ENCODE measurements around the gene IGIP.

Gene IGIP

DNA sequence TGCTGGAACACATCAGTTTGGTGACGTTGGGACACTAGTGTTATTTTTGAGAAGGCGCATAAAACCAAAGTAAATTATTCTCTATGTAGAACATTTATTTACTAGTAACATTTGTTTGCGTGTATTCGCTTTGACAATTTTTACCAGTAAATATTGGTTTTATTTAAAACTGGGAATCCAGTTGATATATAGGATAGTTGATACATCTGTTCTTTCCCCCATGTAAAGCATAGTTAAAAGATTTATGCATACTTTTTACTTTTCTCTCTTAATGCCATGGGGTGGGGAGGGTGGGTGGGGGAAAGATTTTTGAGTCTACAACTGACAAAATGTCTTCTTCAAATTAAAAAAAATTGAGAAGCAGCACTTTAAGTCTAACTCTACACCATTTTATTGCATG, at the start of gene IGIP:
Gene IGIP (plus strand): TSS at position 301 of the 400 bp plus-strand sequence. CDS start 2,540 bp downstream, outside the sequence.
- no peak for DNase-seq (ENCODE audit: low read depth)

DNA sequence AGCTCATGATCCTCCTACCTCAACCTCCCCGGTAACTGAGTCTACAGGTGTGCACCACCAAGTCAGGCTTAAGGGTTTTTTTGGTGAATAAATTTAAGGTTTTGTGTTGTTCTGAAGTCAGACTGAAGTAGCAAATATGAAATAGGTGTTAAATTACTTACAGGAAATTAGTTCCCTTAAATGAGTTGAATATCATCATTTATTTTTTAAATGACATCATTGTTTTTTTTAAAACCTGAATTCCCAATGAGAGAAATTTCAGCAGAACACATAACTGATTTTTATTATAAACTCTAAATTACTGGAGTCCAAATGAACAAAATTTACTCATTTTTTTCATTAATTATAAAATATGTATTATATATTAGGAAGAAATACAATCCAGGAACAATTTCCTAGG, 49.6 kb upstream of the IGIP start:
- DNase-seq (ENCODE audit: low read depth): no peak

DNA sequence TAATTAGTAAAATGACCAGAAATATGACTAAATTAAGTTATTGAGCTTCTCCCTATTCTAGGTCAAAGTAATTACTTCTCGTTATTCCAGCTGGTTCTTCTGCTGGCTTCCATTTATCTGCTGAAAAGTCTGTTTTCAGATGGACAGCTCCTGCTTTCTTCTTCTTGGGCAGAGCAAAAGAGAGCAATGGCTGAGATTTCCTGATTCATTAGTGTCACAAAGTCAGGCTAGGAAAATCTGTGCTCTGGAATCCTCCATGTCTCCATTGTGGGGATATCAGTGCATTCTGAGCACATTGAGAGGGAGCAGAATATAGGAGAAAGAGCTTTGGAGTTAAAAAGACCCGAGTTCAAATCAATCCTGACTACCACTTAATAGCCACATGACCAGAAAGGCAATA, 48.9 kb upstream of the IGIP start:
- DNase-seq (ENCODE audit: low read depth): no peak

- DNase-seq (ENCODE audit: low read depth): no peak
Measured at GRCh38 chr5:140083120-140083519, 42.6 kb upstream of the IGIP start.

- no peak for DNase-seq (ENCODE audit: low read depth)
Measured at GRCh38 chr5:140083650-140084049, 42.1 kb upstream of the IGIP start.

GRCh38 chr5:140084541-140084940, 41.2 kb upstream of the IGIP start:
- no peak for DNase-seq (ENCODE audit: low read depth)

GRCh38 chr5:140090251-140090650, 35.5 kb upstream of the IGIP start:
- no peak for DNase-seq (ENCODE audit: low read depth)

DNA sequence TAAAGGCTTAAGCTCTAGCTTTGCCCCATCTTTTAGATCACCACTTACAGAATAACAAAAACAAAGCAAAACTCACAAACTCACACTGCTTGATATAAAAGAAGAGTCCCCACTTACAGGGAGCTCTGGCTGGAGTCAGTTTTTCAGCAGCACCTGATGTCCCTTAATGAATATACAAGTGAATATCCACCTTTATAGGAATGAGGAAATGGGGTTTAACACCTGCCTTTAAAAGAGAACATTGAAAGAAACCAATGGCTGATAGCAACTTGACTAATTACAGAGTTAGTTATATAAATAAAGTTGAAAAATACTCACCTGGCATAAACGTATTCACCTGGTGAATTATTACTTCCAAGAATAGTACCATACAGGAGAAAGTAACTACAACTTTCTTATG, 32.6 kb upstream of the IGIP start:
- no peak for DNase-seq (ENCODE audit: low read depth)

- DNase-seq (ENCODE audit: low read depth): no peak
Measured at GRCh38 chr5:140093866-140094265, 31.9 kb upstream of the IGIP start.

DNA sequence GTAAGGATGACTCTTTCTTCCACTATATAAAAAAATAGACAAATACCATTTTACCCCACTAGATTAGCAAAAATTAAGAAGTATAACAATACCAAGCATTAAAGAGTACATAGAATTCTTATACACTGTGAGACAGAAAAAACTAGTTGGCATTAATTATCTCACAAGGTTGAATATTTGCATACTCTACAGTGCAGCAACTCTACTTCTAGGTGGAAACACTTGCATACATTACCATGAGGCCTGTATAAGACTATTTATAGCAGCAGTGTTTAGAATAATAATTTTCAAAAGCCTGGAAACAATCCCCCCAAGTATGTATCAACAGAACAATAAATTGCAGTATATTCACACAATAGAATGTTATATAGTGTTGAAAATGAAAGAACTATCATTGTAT, 30.8 kb upstream of the IGIP start:
- DNase-seq (ENCODE audit: low read depth): no peak

- no peak for DNase-seq (ENCODE audit: low read depth)
Measured at GRCh38 chr5:140101179-140101578, 24.6 kb upstream of the IGIP start.

- DNase-seq (ENCODE audit: low read depth): no peak
Measured at GRCh38 chr5:140103154-140103553, 22.6 kb upstream of the IGIP start.

GRCh38 chr5:140104100-140104499, 21.6 kb upstream of the IGIP start:
- DNase-seq (ENCODE audit: low read depth): no peak

DNA sequence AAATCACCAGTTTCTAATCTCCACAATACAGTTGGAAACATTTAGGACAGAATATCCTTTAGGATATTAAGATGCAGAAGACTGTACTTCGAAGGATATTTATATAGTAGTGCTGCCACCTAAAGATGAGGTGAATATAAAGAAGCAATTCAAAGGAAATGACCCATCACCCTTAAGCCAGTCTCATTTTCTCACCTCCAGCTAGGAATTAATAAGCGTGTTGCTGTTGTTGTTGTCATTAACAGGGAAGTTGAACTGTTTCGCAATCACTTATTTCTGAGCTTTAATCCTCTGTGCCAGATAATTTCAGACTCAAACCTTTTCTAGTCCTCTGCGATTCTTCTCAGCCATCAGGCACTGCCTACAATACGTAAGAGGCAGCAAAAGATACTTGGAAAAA, 19.6 kb upstream of the IGIP start:
- DNase-seq (ENCODE audit: low read depth): no peak

DNA sequence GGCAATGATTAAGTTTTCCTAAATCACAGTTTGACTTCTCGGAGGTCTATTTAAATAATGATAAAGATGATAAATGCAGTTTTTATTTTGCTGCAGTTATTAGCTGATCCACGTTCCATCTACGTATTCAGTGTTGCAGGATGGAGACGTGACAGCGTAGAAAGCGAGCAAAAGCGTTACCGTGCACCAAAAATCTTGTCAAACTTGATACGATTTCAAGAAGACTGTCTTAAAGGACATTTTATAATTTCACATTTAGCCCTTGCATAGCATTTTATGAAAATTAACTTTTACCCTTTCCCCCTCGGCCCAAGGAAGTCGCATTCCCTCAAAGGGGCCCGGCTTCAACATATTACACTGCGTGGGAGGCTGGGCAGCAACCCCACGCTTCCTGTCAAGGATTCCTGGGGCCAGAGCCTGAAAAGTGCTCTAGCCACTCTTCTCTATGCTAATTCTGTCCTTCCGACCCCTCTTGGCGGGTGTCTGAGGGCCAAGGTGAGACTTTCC, 18.9 kb upstream of the IGIP start:
- no peak for DNase-seq (ENCODE audit: low read depth)

DNA sequence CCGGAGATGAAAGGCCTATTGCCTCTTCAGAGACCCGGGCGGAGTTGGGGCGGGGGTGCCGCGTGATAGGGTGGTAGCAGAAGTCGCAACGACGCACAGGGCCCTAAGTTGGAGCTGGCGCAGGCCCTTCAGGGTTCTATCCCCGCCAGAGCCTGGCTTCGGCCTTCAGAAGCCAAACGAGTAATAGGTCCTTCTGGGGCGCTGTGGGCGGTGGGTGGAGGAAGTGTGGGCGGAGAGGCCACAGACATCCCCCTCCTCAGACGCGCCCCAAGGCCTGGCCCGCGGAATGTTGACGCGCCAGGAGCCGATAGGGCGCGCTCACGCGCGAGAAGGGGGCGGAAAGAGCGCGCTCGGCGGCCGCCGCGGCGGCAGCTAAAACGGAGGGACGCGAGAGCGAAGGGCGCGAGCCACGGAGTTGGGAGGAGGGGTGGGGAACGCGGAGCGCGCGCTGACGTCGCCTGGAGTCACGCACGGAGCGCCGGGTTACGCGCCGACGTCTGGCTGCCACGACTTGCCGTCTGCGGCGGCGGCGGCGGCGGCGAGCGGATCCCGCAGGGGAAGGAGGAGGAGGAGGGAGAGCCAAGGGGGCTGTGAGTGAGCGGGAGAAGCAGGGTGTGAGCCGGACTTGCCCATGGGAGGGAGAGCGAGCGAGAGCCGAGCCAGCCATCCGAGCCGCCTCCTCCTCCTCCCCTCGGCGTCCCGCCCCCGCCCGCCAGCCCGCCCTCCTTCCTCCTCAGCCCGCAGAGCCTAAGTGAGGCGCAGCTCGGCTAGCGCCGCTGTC, 18.2 kb upstream of the IGIP start:
- DNase-seq (ENCODE audit: low read depth): peak; percentile 88

- DNase-seq (ENCODE audit: low read depth): no peak
Measured at GRCh38 chr5:140108093-140109017, 17.4 kb upstream of the IGIP start.

GRCh38 chr5:140109018-140109758, 16.5 kb upstream of the IGIP start:
- no peak for DNase-seq (ENCODE audit: low read depth)

DNA sequence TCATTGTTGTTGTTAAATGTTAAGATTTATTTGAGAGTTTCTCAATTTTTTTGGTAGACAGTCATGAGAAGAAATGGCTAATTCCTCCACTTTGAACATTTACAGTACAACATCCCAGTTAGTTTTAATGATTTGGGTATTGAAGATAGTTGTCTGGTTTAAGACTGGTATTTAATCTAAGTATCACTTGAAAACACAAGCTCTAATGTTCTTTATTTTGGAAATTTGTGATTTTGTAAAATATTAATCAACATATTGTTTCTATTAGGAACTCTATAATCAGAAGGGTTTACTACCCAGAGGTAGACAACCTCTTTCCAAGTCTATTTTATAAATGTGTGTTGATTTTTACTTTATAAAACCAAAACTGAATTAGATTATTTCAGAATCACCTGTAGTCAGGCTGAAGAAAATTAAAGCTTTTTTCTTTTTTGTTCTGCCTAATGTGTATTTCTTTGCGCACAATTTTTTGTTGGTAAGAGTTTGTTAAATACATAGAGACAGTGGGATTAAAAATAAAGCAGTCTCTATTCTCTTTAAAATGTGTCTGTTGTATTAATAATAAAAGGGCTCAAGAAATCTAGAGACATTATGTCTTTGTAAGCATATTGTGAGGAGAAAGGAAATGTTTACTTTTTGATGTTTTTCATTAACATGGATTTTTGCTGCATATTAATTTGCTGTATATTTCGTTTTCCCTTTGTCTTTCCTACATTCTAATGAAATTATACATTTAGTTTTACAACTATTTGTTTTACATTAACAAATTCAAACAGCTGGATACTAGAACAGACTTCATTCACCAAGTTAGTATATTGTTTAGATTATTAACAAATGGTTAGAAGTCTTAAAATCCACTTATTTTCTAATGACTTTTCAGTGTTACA, 15.7 kb upstream of the IGIP start:
- DNase-seq (ENCODE audit: low read depth): no peak

DNA sequence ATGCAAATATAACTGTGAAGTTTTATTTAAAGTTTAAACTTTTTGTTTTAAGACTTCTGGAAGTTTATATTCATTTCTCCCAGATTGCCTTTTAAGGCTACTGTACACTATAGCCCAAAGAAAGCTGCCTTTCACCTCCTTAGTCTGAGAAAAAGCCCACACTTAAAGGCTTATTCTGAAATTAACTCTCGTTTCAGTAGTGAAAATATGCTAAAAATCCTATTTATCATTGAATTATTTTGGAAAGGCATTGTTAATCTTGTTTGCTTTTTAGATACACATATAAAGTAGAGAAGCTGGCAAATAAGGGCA, 15.1 kb upstream of the IGIP start:
- no peak for DNase-seq (ENCODE audit: low read depth)
